ENCODE data around the gene SLC25A27.

GRCh38 chr6:46628976-46629375 is 23.8 kb upstream of the SLC25A27 start:
- no peak for TF ChIP-seq HNF4A (conservative IDR thresholded peaks at IDR 0.05)
- TF ChIP-seq CTCF (IDR thresholded peaks at IDR 0.05; ENCODE audit: low read depth, low read length, missing input control), result no peak
- no peak for TF ChIP-seq EGR1 (IDR thresholded peaks at IDR 0.05; ENCODE audit: low read depth in 2 of 2)
- TF ChIP-seq JUND (IDR thresholded peaks at IDR 0.05), result no peak
- no peak for TF ChIP-seq YY1 (IDR thresholded peaks at IDR 0.05)
- TF ChIP-seq SP1 (IDR thresholded peaks at IDR 0.05), result no peak
- no peak for TF ChIP-seq RAD21 (IDR thresholded peaks at IDR 0.05)
- TF ChIP-seq TAF1 (conservative IDR thresholded peaks at IDR 0.05), result no peak
